Measurements from ENCODE around the gene FMNL1.

The FMNL1 gene

DNA sequence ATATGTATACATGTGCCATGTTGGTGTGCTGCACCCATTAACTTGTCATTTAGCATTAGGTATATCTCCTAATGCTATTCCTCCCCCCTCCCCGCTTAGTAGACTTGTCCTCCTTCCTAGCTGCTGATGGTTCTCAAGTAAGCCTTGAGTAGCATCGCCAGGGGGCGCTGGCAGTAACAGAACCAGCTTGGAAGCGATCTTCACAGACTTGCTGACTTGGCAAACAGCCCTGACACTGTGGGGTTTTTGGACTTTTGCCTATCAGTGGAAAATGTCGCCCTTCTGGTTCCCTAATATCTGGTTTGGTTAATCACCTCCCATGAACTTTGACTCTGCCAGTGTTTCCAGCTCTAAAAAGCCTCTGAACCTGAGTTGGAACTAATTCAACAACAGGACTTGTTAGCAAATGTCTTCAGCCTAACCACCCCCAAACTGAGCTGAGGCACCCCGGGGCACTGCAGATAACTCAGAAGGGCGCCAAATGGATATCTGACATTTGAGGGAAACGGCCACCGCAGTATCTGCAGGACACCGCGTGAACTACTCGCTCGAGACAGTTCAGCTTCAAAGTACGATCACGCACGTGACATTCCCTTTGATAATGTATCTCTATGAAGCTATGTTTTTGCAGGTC, 55.6 kb downstream of the FMNL1 start:
- H3K4me1 Mint-ChIP-seq, result peaks cover 43% of the 10 kb centered on the region
- H3K36me3 Mint-ChIP-seq (ENCODE audit: low read depth), result peaks cover 18% of the 10 kb centered on the region
- no peaks in the 10 kb centered on the region for H3K9me3 Mint-ChIP-seq
- no peaks in the 10 kb centered on the region for H3K27me3 Mint-ChIP-seq (ENCODE audit: low read depth)
- TF ChIP-seq, protein P1, sequence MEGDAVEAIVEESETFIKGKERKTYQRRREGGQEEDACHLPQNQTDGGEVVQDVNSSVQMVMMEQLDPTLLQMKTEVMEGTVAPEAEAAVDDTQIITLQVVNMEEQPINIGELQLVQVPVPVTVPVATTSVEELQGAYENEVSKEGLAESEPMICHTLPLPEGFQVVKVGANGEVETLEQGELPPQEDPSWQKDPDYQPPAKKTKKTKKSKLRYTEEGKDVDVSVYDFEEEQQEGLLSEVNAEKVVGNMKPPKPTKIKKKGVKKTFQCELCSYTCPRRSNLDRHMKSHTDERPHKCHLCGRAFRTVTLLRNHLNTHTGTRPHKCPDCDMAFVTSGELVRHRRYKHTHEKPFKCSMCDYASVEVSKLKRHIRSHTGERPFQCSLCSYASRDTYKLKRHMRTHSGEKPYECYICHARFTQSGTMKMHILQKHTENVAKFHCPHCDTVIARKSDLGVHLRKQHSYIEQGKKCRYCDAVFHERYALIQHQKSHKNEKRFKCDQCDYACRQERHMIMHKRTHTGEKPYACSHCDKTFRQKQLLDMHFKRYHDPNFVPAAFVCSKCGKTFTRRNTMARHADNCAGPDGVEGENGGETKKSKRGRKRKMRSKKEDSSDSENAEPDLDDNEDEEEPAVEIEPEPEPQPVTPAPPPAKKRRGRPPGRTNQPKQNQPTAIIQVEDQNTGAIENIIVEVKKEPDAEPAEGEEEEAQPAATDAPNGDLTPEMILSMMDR (IDR thresholded peaks at IDR 0.05; ENCODE audit: unreplicated experiment in 3 of 3), result peak; percentile 72 to 86 (median 75)
- H3K4me3 Mint-ChIP-seq, result no peak overlapping the region
- peak overlapping the region; percentile 1 to 64 (median 55) for H3K27ac Mint-ChIP-seq

DNA sequence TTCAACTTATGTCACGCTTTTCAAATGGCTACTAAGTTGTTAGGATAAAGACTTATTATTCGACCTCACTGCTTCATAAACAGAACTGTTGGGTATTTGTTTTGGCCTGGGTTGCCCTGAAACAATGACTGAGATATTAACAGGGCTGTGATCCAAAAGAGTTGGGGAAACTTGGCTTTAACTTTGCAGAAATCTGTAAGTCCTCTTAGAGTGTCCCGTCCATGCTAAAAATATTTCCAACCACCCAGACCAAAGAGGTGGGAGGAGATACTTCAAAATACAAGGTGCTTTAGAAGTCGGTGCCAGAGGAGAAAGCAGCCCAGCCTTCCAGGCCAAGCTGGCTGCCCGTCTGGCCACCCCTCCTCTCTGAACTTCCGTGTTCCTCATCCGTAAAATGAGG, 56.3 kb downstream of the FMNL1 start:
- Mint-ChIP-seq H3K9me3 (no peaks in the 10 kb centered on the region), H3K27ac (peak overlapping the region in 1 of 3 experiments; percentile 55), H3K27me3 (ENCODE audit: low read depth) (no peaks in the 10 kb centered on the region), H3K36me3 (ENCODE audit: low read depth) (peaks cover 23% of the 10 kb centered on the region), H3K4me3 (peak overlapping the region in 1 of 3 experiments; percentile 40), H3K4me1 (peaks cover 49% of the 10 kb centered on the region)
- TF ChIP-seq, protein P1 (IDR thresholded peaks at IDR 0.05; ENCODE audit: unreplicated experiment in 3 of 3), result no peak

DNA sequence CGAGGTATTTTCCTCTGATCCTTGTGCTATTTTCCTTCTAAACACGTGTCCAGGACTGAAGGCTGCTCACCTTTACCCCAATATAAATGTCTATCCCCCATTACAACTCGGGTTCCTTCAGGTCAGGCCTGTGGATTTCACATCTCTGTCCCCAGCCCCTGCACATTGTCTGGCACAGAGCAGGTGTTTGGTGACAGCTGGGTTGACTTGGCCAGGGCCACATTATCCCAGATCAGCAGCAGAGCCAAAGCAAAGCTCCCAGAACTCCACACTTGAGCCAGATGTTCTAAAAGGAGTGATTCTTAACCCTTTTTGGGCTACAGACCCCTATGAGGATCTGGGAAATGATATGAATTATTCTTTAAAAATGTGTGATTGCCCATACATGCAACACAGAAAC, 58.2 kb downstream of the FMNL1 start:
- H3K4me3 Mint-ChIP-seq, result no peak overlapping the region
- peaks cover 53% of the 10 kb centered on the region for H3K4me1 Mint-ChIP-seq
- H3K27me3 Mint-ChIP-seq (ENCODE audit: low read depth), result no peaks in the 10 kb centered on the region
- peak overlapping the region in 2 of 3 experiments; percentile 15 to 48 for H3K27ac Mint-ChIP-seq
- TF ChIP-seq, protein P1 (IDR thresholded peaks at IDR 0.05; ENCODE audit: unreplicated experiment in 3 of 3), result no peak
- no peaks in the 10 kb centered on the region for H3K9me3 Mint-ChIP-seq
- H3K36me3 Mint-ChIP-seq (ENCODE audit: low read depth), result peaks cover 26% of the 10 kb centered on the region

DNA sequence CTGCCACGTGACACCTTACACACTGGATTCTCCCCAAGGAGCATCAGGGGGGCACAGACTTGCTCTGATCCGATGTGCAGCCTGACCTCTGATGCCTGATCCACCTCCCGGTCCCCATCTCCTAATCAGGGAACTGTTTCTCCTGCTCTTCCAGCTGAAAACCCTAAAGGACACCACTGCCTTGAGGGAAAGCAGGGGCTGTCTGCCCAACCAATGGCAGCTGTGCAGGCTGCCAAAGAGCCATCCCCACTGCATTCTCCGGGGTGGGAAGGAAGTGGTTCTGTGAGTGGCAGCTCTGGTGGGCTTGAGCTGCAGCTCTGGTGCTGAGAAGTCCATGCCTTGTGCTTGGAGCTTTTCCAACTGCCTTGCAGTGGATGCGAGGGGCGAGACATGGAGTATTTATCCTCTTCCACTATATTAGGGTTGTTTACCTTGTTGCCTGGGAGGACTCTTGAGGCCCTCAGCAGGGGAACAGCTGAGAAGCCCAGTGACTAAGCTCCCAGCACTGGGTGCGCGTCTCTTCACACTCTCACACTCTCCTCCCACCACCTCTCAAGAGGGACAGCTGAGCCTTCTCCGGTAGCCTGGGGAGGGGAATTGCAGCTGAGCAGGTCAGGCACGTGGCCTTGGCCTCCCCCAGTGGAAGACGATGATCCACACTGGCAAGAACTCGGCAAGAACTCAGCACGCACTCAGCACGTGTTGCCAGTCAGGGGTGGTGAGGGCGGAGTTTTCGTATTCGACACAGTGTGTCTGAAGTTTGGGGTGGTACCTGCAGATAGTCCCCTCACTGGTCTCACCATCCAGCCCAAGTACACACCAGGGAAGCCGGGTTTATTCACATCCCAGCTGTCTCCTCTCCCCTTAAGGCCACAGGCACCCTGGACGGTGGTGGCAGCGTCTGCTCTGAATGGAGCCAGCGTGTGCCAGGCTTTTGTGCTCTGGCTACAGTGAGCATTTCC, 61.3 kb downstream of the FMNL1 start:
- peaks cover 51% of the 10 kb centered on the region for H3K4me1 Mint-ChIP-seq
- H3K27me3 Mint-ChIP-seq (ENCODE audit: low read depth), result no peaks in the 10 kb centered on the region
- no peaks in the 10 kb centered on the region for H3K9me3 Mint-ChIP-seq
- H3K4me3 Mint-ChIP-seq, result peak overlapping the region in 2 of 3 experiments; percentile 10 to 50
- H3K36me3 Mint-ChIP-seq (ENCODE audit: low read depth), result peaks cover 41% of the 10 kb centered on the region
- peak overlapping the region; percentile 25 to 83 (median 81) for H3K27ac Mint-ChIP-seq
- TF ChIP-seq, protein P1 (IDR thresholded peaks at IDR 0.05; ENCODE audit: unreplicated experiment in 3 of 3), result no peak

DNA sequence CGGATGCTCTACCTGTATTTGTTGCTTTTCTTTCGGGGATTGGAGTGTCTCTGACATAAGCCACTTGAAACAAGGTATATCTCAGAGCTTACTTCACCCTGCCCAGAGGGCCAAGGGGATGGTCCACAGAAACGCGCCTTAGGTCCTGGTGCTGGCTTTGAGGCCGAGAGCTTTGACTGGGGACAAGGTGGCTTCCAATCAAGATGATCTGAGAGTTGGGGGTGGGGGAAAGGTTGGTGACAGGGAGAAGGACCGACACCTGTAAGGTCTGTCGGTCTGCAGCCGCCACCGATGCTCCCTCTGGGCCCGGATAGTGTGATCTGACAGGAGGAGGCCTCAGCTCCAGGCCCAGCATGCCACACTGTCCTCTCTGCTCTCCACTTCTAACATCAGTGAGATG, 62.0 kb downstream of the FMNL1 start:
- H3K4me3 Mint-ChIP-seq, result no peak overlapping the region
- no peaks in the 10 kb centered on the region for H3K9me3 Mint-ChIP-seq
- no peak overlapping the region for H3K27ac Mint-ChIP-seq
- H3K27me3 Mint-ChIP-seq (ENCODE audit: low read depth), result no peaks in the 10 kb centered on the region
- peaks cover 50% of the 10 kb centered on the region for H3K4me1 Mint-ChIP-seq
- TF ChIP-seq, protein P1 (IDR thresholded peaks at IDR 0.05; ENCODE audit: unreplicated experiment in 3 of 3), result no peak
- H3K36me3 Mint-ChIP-seq (ENCODE audit: low read depth), result peaks cover 41% of the 10 kb centered on the region

Measured in nephron (organoid).